Endothelial cell of umbilical vein (primary cell): ENCODE data around the gene SH3PXD2A. TPM values are rescaled to one million over a fixed set of nuclear protein-coding genes. Genes with fewer than 3 reads are reported as not detected.

Source experiments
- BruUV-seq: library from RNA; stranded (reverse); fragments of 400-500 nt; replicated peaks from 2 replicates; lab custom pipeline; 2021; lab: Mats Ljungman, UMichigan
- CTCF ChIA-PET: fragments of 300-600, 350-600 bp; sonication (Branson Sonifier 250); formaldehyde crosslinking; loops from one replicate; lab custom pipeline; 2021; ENCODE audit warnings: antibody characterized with exemption, inconsistent platforms; lab: Charles Lee
- POLR2A ChIA-PET: fragments of 300-600, 350-600 bp; sonication (Branson Sonifier 250); formaldehyde crosslinking; loops from one replicate; lab custom pipeline; 2021; ENCODE audit warnings: antibody characterized with exemption, inconsistent platforms; lab: Charles Lee
- DNase-seq: peaks from one replicate; pipeline ENCODE4 v3.0.0-alpha.2; 2011; ENCODE audit warnings: low read depth, low spot score
- FAIRE-seq: peaks from 2 replicates; lab custom pipeline; 2011; peaks lifted over from hg19 to GRCh38; lab: Jason Lieb, UNC
- H2AFZ ChIP-seq: 2 replicates; pipeline ENCODE4 v1.6.0; 2012; ENCODE audit warnings: low read depth, low read length, control low read depth, inconsistent platforms
- H3K27ac ChIP-seq: 2 replicates; pipeline ENCODE4 v1.5.1; 2011; ENCODE audit warnings: low read depth, mild to moderate bottlenecking, control low read depth, low read length, moderate library complexity; ENCODE audit not compliant: insufficient read depth
- H3K27me3 ChIP-seq, 2 experiments: 2 replicates each; pipeline versions ENCODE4 v1.6.0 to v1.6.1; 2011; ENCODE audit warnings: low read length in 2 of 2, mixed read lengths in 1 of 2; ENCODE audit not compliant: control insufficient read depth in 2 of 2, insufficient read depth in 2 of 2
- H3K36me3 ChIP-seq, 2 experiments: 2 replicates in 1 of 2; 3 replicates in 1 of 2; pipeline ENCODE4 v1.5.1; 2011; ENCODE audit warnings: low read length in 2 of 2, mild to moderate bottlenecking in 1 of 2, moderate library complexity in 1 of 2; ENCODE audit not compliant: control insufficient read depth in 2 of 2, insufficient read depth in 2 of 2; ENCODE audit errors: extremely low read depth in 1 of 2
- H3K4me1 ChIP-seq: 3 replicates; pipeline ENCODE4 v1.5.1; 2011; ENCODE audit warnings: mild to moderate bottlenecking, low read length; ENCODE audit not compliant: control insufficient read depth, insufficient read depth; ENCODE audit errors: extremely low read depth
- H3K4me2 ChIP-seq: 2 replicates; pipeline ENCODE4 v1.6.1; 2011; ENCODE audit warnings: low read length, control low read depth, mixed read lengths; ENCODE audit not compliant: insufficient read depth
- H3K4me3 ChIP-seq, 3 experiments: fragments of 200-600 bp in 1 of 3; sonication (generic), shearing (Covaris generic) in 1 of 3; replicated peaks in 1 of 3; 2 replicates each; pipeline ENCODE4 v1.5.1; 2011 to 2016; ENCODE audit warnings: control low read depth in 3 of 3, low read length in 3 of 3, mild to moderate bottlenecking in 2 of 3, inconsistent platforms in 1 of 3, low read depth in 1 of 3, moderate library complexity in 1 of 3; ENCODE audit not compliant: insufficient read depth in 1 of 3
- H3K79me2 ChIP-seq: 2 replicates; pipeline ENCODE4 v1.6.0; 2012; ENCODE audit warnings: low read length, inconsistent platforms; ENCODE audit not compliant: control insufficient read depth, insufficient read depth
- H3K9ac ChIP-seq: replicated peaks from 2 replicates; pipeline ENCODE3; 2011; ENCODE audit warnings: low read length, control low read depth; ENCODE audit not compliant: insufficient read depth; ENCODE audit errors: extremely low read depth
- H3K9me1 ChIP-seq: replicated peaks from 3 replicates; pipeline ENCODE4 v1.6.0; 2011; ENCODE audit warnings: mild to moderate bottlenecking, low read length; ENCODE audit not compliant: control insufficient read depth, insufficient read depth; ENCODE audit errors: extremely low read depth
- H3K9me3 ChIP-seq: replicated peaks from 2 replicates; pipeline ENCODE4 v1.5.1; 2012; ENCODE audit warnings: low read length, inconsistent platforms; ENCODE audit not compliant: control insufficient read depth, insufficient read depth
- H4K20me1 ChIP-seq: replicated peaks from 2 replicates; pipeline ENCODE3; 2011; ENCODE audit warnings: mild to moderate bottlenecking, low read length; ENCODE audit not compliant: control insufficient read depth, insufficient read depth; ENCODE audit errors: extremely low read depth
- EZH2 ChIP-seq: IDR thresholded peaks from 2 replicates; pipeline ENCODE4 v1.6.1; 2012; ENCODE audit warnings: borderline replicate concordance, low read depth, mild to moderate bottlenecking, moderate library complexity, low read length, inconsistent platforms; ENCODE audit not compliant: severe bottlenecking
- FOS ChIP-seq: IDR thresholded peaks from 2 replicates; pipeline ENCODE4 v1.6.1; 2011; ENCODE audit warnings: mild to moderate bottlenecking, low read length, moderate library complexity, borderline replicate concordance; ENCODE audit not compliant: insufficient read depth
- GATA2 ChIP-seq: IDR thresholded peaks from 2 replicates; pipeline ENCODE4 v1.7.0; 2011; ENCODE audit warnings: low read depth, mild to moderate bottlenecking, moderate library complexity, mixed read lengths, low read length; ENCODE audit not compliant: insufficient read length, insufficient read depth
- JUN ChIP-seq: IDR thresholded peaks from 2 replicates; pipeline ENCODE4 v1.6.1; 2011; ENCODE audit warnings: borderline replicate concordance, low read depth; ENCODE audit not compliant: insufficient read length, insufficient read depth
- MYC ChIP-seq: IDR thresholded peaks from one replicate; pipeline ENCODE4 v1.6.1; 2011; ENCODE audit warnings: mild to moderate bottlenecking, low read depth, low read length
- POLR2A ChIP-seq: IDR thresholded peaks from 2 replicates; pipeline ENCODE4 v1.6.1; 2012; ENCODE audit warnings: low read depth, mild to moderate bottlenecking, control low read depth, low read length
- POLR2AphosphoS5 ChIP-seq: IDR thresholded peaks from 2 replicates; pipeline ENCODE4 v1.6.1; 2012; ENCODE audit warnings: low read depth, mild to moderate bottlenecking, control low read depth, low read length, moderate library complexity; ENCODE audit not compliant: insufficient read depth
- dilution Hi-C: fragments of 300-500 bp; cut with MboI; formaldehyde crosslinking; loops from one replicate; pipeline ENCODE4 v1.15.0; 2019; ENCODE audit warnings: low sequenced_read_pairs; ENCODE audit not compliant: extremely low pct_ligation_motif_present
- intact Hi-C: fragments of 100-400 bp; cut with micrococcal nuclease; formaldehyde crosslinking; loops from one replicate; pipeline ENCODE4 v1.10.0; 2022
- polyA plus RNA-seq, 4 experiments: library from polyadenylated mRNA; depleted of rRNA in 3 of 4; stranded (reverse) in 3 of 4; unstranded in 1 of 4; fragments of >200 nt; gene quantifications; 2 replicates each; pipeline versions ENCODE4 v1.2.1 to v1.2.3, GENCODE V29; 2011 to 2012; ENCODE audit warnings: missing spikeins in 1 of 4
- total RNA-seq: library from RNA; stranded (reverse); gene quantifications from 2 replicates; pipeline ENCODE4 v1.2.3, GENCODE V29; 2021
- TF ChIP-seq, protein P1 (sequence below): IDR thresholded peaks from 2 replicates; pipeline ENCODE4 v1.6.1; 2011; ENCODE audit not compliant: insufficient read depth, insufficient read length
- TF ChIP-seq, protein P2 (sequence below), 2 donors: IDR thresholded peaks; 1 replicate in 1 of 2; 2 replicates in 1 of 2; pipeline ENCODE4 v1.5.1; 2011; ENCODE audit warnings: low read length in 2 of 2, mild to moderate bottlenecking in 2 of 2, moderate library complexity in 2 of 2, control low read depth in 1 of 2, inconsistent platforms in 1 of 2, low read depth in 1 of 2; ENCODE audit not compliant: insufficient read depth in 1 of 2; ENCODE audit errors: extremely low read depth in 1 of 2

The SH3PXD2A gene
- total and polyA plus RNA-seq, 2 donors (not counting 3 experiments of a cell fraction or from before 2014, with no cell fraction given): 1.4 to 5.1 TPM

DNA sequence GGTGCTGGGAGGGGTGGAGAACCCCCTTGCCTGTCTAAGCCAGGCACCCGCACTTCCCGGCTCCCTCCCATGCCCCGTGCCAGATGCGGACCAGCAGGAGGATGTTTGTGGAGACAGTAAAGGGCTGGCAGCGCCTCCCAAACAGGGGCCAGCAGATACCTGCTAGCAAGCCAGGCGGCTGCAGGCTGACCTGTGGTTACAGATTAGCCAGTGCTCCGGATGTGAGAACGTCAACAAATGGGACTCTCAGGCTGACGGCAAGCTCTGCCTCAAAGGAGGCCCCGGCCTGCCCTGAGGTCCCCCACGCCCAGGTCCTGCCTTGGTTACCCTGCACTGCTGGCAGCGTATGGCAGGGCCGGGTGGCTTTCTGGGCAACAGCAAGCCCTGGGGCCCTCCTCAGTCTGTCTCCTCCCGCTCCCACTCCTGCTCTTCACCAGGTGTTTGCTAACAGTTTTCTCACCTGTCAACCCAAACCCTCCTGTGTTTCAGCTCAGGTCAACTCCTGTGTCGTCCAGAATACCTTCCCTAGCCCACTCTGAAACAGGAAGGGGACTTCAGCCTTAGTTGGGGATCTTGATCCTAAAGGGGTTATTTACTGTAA, 276.5 kb downstream of the SH3PXD2A start:
- Histone ChIP-seq H2AFZ (no peak overlapping the region), H3K4me1 (no peaks in the 10 kb centered on the region), H3K27ac (no peak overlapping the region), H3K4me3 (no peak overlapping the region), H3K9ac (no peak overlapping the region), H3K9me3 (no peaks in the 10 kb centered on the region), H3K4me2 (no peak overlapping the region), H3K27me3 (peaks cover 12 to 24% of the 10 kb centered on the region in 2 experiments), H4K20me1 (no peaks in the 10 kb centered on the region), H3K9me1 (no peaks in the 10 kb centered on the region), H3K36me3 (no peaks in the 10 kb centered on the region), H3K79me2 (no peaks in the 10 kb centered on the region)
- BruUV-seq: no TSS peak
- ChIA-PET POLR2A (no interaction called here), CTCF (no interaction called here)
- intact Hi-C loops (no loop called here), dilution Hi-C loops (no loop called here)
- no peak for DNase-seq
- TF ChIP-seq MYC (no peak), JUN (no peak), POLR2A (no peak), EZH2 (no peak), FOS (no peak), GATA2 (no peak), POLR2AphosphoS5 (no peak)
- TF ChIP-seq, protein P1, sequence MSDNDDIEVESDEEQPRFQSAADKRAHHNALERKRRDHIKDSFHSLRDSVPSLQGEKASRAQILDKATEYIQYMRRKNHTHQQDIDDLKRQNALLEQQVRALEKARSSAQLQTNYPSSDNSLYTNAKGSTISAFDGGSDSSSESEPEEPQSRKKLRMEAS: no peak
- TF ChIP-seq, protein P2, sequence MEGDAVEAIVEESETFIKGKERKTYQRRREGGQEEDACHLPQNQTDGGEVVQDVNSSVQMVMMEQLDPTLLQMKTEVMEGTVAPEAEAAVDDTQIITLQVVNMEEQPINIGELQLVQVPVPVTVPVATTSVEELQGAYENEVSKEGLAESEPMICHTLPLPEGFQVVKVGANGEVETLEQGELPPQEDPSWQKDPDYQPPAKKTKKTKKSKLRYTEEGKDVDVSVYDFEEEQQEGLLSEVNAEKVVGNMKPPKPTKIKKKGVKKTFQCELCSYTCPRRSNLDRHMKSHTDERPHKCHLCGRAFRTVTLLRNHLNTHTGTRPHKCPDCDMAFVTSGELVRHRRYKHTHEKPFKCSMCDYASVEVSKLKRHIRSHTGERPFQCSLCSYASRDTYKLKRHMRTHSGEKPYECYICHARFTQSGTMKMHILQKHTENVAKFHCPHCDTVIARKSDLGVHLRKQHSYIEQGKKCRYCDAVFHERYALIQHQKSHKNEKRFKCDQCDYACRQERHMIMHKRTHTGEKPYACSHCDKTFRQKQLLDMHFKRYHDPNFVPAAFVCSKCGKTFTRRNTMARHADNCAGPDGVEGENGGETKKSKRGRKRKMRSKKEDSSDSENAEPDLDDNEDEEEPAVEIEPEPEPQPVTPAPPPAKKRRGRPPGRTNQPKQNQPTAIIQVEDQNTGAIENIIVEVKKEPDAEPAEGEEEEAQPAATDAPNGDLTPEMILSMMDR (IDR thresholded peaks at IDR 0.05; ENCODE audit: extremely low read depth in 1 of 2, insufficient read depth in 1 of 2, low read depth in 1 of 2, low read length in 2 of 2): no peak
- FAIRE-seq: no peak
